D721Med (cell line): ENCODE data around the gene MDGA2.
"Not testable (repeated sequence)": the region's sequence is repeated elsewhere in the genome, so short reads cannot be mapped to it uniquely, and the experiment has no call there.

ENCODE experiments used
- DNase-seq: peaks from one replicate; pipeline ENCODE4 v3.0.0; 2011; ENCODE audit warnings: low spot score; ENCODE audit not compliant: insufficient read length
- FAIRE-seq: peaks from 2 replicates; lab custom pipeline; 2011; peaks lifted over from hg19 to GRCh38; lab: Jason Lieb, UNC
- CTCF ChIP-seq: IDR thresholded peaks from 2 replicates; pipeline ENCODE4 v1.5.1; 2012; ENCODE audit warnings: mild to moderate bottlenecking, control low read depth; ENCODE audit not compliant: insufficient read depth; ENCODE audit errors: missing control alignments

Gene MDGA2

GRCh38 chr14:47284283-47284682 lies 391.1 kb downstream of the MDGA2 start:
- no peak for FAIRE-seq
- TF ChIP-seq CTCF, result no peak
- DNase-seq, result no peak

GRCh38 chr14:47281761-47282160 lies 393.6 kb downstream of the MDGA2 start:
- not testable (repeated sequence) for FAIRE-seq, DNase-seq

- TF ChIP-seq CTCF, result peak; percentile 72
- FAIRE-seq (no peak), DNase-seq (no peak)
Observed at GRCh38 chr14:47278233-47278842, 397.1 kb downstream of the MDGA2 start.

GRCh38 chr14:47277703-47278102 lies 397.7 kb downstream of the MDGA2 start:
- TF ChIP-seq CTCF, result no peak
- FAIRE-seq, result no peak
- no peak for DNase-seq

- DNase-seq, result no peak
Observed at GRCh38 chr14:47276931-47277330, 398.5 kb downstream of the MDGA2 start.

GRCh38 chr14:47273939-47274338 lies 401.5 kb downstream of the MDGA2 start:
- no peak for TF ChIP-seq CTCF
- no peak for DNase-seq
- no peak for FAIRE-seq

More at GRCh38 chr14:47276931-47277330, 398.5 kb downstream of the MDGA2 start:
- no peak for TF ChIP-seq CTCF
- FAIRE-seq, result no peak

- no peak for FAIRE-seq
- no peak for TF ChIP-seq CTCF
- DNase-seq, result no peak
Observed at GRCh38 chr14:47270715-47271114, 404.7 kb downstream of the MDGA2 start.
